Eye (tissue), 1 donor: ENCODE measurements around the gene SLC25A34.

Experiments
- DNase-seq: peaks from one replicate; pipeline ENCODE4 v3.0.0-alpha.2; 2015

Gene SLC25A34

GRCh38 chr1:15734296-15734695 is 1.8 kb upstream of the SLC25A34 start:
- no peak for DNase-seq

DNA sequence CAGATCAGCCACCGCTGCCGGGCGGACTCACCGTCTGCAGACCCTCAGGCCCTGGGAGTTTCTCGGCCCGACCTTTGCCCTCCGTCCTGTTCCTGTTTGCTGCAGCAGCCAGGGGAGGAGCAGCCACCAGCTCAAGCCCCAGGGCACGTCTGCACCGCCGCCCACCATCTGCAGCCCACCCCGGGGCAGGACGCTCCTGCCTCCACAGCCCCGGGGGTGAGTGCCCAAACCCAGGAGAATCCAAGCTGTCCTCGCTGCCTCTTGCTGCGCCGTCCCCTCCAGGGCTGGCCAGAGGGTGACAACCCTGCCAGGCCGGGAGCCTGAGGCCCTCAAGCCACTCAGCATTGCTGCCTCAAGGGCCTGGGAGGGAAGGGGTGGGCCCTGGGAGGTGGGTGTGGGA is 1.2 kb upstream of the SLC25A34 start:
- no peak for DNase-seq

DNA sequence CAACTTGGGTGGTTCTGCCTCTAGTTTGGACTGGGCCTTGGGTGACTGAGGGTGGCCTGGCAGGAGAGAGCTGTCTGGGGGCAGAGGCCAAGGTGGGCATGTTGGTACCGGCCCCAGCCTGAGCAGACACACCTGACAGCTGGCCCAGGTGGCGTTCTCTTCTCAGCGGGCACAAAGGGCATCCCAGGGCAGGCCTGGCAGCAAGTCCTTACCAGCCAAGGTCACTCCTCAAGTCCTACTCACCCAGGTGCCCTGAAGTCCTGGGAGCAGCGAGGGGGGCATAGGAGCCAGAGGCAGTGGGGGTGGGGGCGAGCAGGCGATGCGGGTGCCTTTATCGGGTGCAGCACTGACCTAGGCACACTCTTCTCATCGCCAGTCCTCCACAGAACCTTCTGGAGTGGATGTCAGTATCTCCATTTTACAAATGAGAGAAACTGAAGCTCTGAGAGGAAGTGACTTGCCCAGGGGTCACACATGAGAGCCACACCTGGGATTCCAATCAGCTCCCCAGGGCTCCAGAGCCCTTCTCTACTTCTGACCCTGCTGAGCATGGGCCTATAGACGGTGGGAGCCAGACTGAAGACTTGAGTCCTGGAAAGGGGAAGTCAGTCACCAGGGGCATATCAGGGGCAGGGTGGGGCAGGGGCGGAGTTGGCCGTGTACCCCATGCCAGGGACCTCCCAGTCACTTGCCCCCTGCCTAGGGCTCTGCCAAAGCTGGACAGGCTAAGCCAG is 587 bp upstream of the SLC25A34 start:
- no peak for DNase-seq

DNA sequence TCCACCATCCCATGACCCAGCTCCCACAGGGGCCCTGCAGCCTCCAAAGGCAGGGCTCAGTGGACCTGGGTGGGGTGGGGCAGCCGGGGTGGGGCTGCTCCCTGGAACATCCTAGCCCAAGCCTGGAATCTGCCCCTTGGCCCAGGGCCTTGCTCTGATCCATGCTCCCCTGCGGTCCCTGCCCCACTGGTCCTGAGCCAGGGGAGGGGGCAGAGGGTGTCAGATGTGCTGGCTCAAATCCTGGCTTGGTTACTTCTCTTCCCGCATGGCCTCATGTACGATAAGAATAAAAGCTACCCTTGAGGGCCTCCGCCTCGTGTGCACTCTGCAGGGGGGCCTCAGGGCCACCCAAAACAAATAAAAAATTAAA is 819 bp downstream of the SLC25A34 start:
- no peak for DNase-seq

GRCh38 chr1:15737324-15738319 is 1.6 kb downstream of the SLC25A34 start:
- DNase-seq, result no peak

DNA sequence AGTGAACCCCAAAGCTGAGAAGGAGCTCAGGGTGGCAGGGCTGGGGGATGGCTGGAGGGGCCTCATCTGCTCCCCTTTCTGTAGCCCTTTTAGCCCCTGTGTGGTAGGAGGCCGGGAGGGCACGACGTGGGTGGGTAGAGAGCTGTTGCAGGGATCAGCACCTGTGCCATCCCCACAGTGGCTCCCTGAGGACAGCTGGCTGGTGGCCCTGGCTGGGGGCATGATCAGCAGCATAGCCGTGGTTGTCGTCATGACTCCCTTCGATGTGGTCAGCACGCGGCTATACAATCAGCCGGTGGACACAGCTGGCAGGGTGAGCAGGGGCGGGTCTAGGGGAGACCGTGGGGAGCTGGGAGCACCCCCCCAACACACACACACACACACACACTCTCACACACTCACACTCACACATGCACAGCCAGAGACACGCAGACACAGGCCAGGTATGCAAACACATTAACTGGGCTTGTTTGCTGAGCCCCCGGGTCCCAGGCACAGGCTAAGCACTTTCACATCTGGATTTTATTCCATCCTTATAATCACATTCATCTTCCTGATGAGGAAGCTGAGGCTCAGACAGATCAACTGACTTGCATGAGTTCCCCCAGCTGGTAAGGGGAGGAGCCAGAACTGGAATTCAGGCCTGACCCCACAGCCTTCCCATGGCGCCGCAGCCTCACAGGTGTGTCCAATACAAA is 2.5 kb downstream of the SLC25A34 start:
- no peak for DNase-seq

DNA sequence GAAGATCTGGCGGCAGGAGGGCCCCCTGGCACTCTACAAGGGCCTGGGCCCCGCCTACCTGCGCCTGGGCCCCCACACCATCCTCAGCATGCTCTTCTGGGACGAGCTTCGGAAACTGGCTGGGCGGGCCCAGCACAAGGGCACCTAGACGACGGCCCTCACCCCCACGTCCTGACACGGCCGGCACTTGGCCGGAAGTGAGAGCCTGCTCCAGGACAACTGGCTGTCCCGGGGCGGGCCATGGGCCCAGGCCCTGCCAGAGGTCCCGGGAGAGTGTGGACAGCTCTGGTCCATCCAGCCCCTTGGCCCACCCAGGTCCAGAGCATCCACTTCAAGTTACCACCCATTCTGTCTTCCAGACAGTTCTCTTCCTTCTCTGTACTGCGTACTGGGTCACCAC is 3.2 kb downstream of the SLC25A34 start:
- no peak for DNase-seq

GRCh38 chr1:15739745-15740144 is 3.7 kb downstream of the SLC25A34 start:
- no peak for DNase-seq

- peak; percentile 82 for DNase-seq
Observed at GRCh38 chr1:15740924-15741850, 5.1 kb downstream of the SLC25A34 start.

- no peak for DNase-seq
Observed at GRCh38 chr1:15742339-15742801, 6.3 kb downstream of the SLC25A34 start, which contains the start of gene TMEM82. Gene TMEM82 (plus strand): TSS chr1:15742499. CDS start chr1:15742560, 61 bp downstream.

- no peak for DNase-seq
Observed at GRCh38 chr1:15744122-15744679, 8.1 kb downstream of the SLC25A34 start.

DNA sequence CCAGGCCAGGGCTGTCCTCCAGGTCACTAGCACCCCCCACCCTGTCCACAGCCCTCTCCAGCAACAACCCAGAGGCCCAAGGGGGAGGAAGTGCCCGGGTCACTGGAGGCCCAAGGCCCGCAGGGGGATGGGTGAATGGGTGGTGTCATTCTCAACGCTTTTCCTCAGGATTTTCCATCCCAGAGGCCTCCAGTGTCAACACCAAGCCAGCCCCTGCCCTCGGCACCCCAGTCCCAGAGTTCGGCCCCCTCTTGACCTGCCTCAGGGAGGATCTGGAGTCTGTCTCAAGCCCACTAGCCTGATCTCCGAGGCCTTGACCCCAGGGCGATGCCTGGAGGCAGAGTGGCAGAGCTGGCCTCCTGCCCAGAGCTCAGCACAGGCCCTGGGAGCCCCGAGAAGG is 11.3 kb downstream of the SLC25A34 start:
- DNase-seq, result no peak

DNA sequence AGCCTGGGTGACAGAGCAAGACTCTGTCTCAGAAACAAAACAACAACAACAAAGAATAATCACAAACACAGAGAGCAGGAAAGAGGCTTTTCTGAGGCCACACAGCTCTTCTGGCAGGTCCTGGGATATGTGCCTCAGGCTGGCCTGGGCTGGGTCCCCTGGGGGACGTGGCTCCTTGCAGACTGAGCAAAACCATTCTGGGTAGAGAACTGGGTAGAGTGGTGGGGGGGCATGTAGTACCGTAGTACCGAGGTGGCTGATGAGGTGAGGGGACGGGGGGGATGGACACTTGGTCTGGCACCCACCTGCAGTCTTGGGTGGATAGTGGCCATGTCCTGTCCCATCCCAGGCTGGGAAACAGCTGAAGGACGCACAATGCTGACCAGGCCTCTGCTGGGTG is 12.2 kb downstream of the SLC25A34 start:
- no peak for DNase-seq

DNA sequence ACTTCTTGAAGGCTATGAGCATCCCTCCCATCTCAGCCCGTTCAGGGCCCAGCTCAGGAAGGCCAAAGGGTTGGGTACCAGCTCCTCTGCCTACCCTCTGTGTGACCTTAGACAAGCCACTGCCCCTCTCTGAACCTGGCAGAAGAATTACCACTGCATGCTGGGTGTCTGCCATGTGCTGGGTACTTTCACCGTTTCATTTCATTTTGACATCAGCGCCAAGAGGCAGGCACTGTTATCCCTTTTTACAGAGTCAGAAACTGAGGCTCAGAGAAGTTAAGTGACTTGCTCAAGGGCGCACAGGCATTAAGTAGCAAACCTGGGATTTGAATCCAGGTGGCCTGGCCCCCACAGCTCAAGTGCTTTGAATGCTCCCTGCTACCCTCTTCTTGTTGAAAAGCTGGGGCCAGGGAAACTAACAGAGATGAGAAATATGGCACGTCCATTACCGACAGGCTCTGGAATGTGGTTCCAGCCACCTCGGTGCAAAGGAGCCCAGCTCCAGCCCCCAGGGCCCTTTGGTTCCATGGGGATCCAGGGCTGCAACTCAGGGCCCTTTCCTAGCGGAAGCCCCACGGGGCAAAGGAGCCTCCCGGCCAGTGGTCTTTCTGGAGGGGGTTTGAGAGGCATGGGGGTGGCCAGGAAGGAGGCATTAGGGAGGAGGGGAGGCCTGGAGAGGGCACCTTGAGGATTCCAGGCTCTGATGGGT is 12.8 kb downstream of the SLC25A34 start:
- no peak for DNase-seq

- no peak for DNase-seq
Observed at GRCh38 chr1:15749399-15750291, 13.6 kb downstream of the SLC25A34 start.

DNA sequence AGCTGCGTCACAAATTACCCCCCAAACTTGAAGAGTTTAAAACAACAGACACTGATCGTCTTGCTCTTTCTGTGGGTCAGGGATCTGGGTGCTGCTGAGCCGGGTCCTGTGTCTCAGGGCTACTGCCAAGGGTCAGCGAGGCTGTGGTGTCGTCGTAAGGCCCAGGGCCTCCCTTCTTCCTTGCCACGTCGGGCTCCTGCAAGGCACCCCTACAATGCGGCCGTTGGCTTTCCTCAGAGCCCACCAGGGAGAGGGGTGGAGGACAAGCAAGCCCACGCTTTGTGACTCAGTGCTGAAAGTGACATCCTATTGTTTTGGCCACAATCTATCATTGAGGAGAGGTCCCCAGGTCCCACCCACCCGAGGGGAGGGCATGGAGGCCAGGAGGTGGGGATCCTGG is 14.9 kb downstream of the SLC25A34 start:
- no peak for DNase-seq

DNA sequence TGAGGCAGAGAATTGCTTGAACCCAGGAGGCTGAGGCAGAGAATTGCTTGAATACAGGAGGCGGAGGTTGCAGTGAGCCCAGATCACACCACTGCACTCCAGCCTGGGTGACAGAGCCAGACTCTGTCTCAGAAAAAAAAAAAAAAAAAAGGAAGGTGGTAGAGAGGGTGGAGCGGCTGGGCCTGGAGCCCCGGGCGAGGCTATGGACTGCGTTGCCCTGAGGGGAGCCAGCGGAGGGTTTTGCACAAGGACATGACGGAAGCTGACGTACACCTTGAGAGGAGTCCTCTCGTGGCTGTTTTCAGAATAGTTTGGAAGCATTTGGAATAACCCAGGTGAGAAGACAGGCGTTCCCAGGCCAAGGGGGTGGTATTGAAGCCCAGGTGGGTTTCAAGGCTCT is 15.7 kb downstream of the SLC25A34 start:
- no peak for DNase-seq

DNA sequence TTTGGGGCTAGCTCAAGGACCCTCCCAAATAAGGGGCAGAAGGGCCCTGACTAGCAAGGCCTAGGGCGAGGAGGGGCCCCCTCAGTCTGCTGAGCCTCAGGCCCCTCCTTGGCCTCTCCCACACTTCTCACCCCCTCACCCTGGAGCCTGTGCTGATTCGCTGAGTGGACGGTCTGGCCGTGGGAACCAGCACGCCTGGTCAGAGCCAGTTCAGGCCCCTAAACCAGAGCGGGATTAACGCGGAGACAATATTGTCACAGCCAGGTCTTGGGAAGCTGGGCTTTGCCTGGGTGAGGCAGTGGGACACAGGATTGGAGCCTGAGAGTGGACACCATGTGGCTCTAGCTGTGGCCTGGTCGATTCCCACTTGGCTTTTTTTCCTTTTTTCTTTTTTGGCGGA is 17.7 kb downstream of the SLC25A34 start:
- DNase-seq, result no peak

- no peak for DNase-seq
Observed at GRCh38 chr1:15755021-15755645, 19.1 kb downstream of the SLC25A34 start.
